ENCODE measurements around the gene ARHGAP18.

The ARHGAP18 gene

DNA sequence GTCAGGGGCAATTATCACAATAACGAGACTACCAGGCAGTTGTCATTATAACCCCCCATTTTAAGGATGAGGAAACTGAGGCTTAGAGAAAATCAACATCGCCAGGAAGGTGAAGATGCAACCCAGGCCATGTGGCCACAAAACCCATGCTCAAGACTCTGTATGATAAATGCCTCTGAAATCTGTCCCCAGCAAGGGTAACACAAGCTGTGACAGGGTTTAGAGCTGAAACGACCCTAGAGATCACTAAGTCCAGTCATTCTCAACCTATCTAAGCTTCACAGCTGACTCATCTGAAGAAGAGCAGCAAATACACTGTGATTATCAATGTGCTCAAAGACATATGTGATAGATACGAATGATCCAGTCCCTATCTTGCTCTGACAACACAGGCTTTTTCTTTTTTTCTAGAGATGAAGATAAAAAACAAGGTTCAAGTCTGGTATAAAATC is 47.0 kb downstream of the ARHGAP18 start:
- no peak for FAIRE-seq

DNA sequence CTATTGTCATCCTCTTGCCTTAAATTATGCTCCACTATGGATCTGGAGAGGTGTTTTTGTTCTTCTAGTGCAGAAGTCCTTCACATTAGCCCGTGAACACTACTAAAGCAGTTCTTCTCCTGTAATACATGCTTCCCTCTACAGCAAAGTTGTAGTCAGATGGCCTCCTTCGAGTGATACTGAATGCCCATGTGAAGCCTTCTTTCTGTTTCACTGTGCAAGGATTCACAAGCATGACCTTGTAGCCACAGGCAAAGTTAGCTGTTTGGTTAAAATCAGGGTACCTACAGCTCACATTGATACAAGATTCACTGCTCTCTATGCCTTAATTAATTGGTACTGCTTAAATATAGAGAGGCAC is 47.6 kb downstream of the ARHGAP18 start:
- FAIRE-seq, result no peak

DNA sequence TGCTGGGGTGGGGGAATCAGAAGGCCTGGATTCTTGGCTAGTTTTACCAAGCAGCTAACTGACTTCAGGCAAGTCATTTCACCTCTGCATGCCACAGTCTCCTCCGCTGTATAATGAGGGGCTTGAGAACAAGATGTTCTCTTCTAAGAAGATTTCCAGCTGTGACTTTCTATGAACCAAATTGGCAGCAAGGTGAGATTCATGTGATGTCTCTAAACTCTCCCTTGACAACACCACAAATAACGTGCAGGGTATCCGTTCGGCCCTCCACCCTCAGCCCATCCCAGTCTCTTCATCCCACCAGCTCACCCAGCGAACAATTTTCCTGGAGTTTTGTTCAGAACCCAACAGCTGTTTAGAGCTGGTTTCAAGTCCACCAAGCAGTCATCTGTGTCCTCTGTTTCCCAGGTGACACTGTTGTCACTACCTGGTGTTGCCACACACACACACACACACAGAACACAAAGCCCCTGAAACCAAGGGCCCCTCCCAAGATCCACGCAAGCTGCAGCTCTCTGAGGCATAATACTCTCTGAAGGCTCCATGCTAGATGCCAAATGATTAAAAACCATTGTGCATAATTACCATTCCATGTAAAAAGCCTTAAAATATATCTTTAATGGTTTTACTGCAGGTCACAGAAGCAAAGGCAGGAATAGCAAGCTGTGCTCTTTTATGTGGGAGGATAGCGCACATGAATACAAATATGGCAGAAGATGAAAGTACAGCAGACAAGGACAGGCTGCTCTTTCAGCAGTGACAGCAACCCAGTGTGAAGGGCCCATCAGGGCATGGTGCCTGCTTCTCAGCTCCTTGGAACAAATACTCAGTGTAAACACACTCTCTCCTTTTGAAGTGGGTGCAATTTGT is 48.2 kb downstream of the ARHGAP18 start:
- FAIRE-seq, result no peak

DNA sequence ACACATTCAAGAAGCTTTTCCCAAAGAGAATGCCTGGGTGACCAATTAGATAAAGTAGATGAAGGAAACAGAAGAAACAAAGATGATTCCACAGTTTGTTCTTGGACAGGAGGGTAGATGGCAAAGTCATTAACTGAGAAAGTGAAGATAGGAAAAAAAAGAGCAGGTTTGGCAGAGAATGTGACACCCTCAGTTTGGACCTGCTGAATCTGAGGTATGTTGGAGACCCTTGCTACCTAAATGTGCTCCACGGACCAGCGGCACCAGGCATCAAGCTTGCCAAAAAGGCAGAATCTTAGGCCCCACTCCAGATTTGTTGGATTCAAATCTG is 49.7 kb downstream of the ARHGAP18 start:
- no peak for FAIRE-seq

DNA sequence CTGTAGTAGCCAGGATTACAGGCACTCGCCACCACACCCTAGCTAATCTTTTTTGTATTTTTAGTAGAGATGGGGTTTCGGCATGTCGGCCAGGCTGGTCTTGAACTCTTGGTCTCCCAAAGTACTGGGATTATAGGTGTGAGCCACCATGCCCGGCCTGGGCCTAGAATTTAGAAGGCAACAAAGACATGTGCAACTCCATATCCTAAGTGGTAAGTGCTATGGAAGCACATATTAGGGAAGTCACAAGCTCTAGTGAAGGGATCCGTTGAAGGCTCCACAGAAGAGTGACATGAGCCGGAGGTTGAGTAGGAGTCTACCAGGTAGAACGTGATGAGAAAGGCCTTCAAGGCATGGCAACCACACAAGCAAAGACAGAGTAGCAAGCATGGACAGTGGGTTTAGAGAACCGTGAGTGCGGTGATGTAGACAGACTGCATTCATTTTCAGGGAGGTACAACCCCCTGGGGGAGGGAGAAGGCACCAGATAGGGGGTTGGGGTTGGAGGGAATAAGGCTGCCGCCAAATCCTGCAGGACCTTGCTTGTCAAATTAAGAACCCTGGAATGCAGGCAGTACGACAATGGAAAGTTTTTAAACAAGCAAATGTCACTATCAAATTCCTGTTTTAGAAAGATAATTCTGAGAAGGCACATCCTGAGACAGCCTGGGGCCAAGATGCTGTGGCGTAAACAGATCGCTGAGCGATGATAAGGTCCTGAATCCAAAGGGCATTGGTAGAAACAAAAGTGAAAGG is 50.2 kb downstream of the ARHGAP18 start:
- no peak for FAIRE-seq

DNA sequence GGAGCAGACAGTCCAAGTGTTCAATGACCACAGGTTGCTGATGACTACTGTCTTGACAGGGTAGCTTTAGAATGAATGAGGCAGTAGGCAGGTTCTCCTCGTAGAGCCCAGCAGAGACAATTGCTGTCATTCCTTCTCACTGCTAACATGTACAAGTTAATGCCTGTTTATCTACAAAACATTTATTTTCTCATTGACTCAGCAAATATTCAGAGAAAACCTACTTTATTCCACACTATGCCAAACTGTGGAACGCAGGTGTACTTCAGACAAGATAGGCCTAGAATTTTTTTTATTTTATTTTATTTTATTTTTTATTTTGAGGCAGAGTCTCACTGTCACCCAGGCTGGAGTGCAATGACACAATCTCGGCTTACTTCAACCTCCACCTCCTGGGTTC is 50.8 kb downstream of the ARHGAP18 start:
- no peak for FAIRE-seq

DNA sequence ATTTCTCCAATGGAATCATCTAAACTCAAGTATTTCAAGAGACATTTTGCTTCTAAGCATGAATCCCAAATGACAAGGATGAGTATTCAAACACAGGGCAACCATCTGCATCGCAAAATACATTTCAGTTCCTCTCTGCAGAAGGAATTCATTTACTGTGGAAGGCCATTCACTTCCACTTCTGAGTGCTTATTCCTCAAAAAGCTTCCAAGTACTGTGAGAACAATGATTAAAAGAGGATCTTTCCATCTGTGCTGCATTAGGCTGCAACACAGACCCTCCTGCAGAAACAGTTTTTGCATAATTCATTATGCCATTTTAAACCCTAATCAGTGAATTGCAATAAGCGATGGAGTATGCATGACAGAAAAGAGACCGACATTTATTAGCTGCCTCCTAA is 52.5 kb downstream of the ARHGAP18 start:
- FAIRE-seq, result no peak

DNA sequence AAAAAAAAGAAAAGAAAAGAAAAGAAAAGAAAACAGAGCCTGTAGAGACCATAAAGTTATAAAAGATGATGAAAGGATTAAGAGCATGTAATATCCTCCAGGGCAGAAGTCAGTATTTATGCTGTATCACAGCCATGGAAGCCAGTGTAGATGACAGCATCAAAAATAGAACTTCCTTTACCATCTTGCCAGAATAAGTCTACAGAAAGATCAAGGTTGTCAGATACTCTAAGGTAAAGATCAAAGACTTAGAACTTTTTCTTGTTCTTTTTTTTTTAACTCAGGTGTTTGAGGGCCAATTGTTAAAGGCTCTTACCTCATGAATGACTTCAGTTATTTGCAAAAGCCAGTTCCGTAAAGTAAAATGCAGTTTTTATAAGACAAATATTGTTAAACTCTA is 54.6 kb downstream of the ARHGAP18 start:
- FAIRE-seq, result no peak

DNA sequence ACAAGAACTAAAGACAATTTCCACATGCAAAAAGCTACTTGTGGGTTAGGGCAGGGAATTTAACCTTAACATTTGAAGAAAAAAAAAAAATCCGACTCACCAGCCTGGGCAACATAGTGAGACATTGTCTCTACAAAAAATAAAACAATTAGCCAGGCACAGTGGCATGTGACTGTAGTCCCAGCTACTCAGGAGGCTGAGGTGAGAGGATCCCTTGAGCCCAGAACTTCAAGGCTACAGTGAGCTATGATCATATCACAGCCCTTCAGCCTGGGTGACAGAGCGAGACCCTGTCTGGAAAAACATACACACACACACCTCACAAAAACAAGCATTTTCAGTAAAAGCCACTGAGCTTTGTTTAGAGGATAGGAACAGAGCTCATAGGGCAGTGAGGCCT is 56.2 kb downstream of the ARHGAP18 start:
- FAIRE-seq, result no peak

DNA sequence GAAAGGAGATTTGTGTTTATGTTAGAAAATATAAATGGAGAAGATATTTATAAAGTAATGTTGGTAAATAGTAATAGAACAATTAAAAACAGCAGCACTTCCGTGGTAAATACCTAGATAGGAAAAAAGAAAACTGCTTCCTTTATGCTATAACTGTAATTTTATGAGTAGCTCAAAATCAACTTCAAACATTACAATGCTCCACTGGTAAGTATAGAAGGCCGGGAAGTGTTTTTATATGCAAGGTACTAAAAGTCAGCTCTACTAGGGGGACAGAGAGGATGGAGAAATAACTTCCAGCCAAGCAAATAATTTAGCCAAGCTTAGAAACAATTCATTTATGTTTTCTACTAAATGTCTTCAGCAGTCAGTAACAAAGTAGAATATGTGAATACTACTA is 56.7 kb downstream of the ARHGAP18 start:
- FAIRE-seq, result no peak

DNA sequence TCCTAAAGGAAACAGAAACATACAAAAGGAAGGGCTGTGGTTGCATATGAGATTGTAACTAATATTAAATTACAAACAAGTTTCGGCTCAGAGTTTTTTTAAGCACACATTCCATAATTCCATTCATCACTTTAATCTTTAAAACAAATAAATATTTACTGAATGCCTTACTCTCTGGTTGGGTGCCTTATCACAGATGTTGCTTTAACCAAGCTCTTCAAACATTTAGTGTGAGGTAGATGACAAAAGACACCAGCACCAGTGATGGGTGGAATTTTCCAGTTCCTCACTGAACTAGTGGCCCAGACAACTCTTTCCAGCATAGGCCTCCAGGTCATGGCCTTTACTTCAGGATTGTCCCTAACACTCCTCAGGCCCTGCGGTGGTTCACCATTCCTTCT is 58.7 kb downstream of the ARHGAP18 start:
- no peak for FAIRE-seq

DNA sequence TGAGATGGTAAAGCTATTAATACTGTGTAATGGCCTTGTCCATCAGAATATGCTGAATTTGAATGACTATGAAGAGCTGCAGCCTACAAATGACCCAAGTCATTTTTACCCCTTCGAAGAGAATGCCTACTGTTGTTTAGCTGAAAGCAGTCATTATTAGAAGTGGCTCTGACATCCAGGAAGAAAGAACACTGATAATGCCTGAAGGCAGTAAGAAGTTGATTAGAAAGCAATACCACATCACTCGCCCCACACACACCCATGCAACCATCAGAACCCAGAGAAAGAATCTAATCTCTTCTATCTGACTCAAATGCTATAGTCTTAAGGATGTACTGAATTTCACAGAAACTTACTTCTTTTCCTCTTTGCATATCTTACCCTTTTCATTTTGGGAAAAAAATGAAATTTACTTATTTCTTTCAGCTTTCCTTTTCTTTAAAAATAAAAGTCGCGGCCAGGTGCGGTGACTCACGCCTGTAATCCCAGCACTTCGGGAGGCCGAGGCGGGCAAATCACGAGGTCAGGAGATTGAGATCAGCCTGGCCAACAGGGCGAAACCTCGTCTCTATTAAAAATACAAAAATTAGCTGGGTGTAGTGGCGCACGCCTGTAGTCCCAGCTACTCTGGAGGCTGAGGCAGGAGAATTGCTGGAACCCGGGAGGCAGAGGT is 61.0 kb downstream of the ARHGAP18 start:
- no peak for FAIRE-seq

DNA sequence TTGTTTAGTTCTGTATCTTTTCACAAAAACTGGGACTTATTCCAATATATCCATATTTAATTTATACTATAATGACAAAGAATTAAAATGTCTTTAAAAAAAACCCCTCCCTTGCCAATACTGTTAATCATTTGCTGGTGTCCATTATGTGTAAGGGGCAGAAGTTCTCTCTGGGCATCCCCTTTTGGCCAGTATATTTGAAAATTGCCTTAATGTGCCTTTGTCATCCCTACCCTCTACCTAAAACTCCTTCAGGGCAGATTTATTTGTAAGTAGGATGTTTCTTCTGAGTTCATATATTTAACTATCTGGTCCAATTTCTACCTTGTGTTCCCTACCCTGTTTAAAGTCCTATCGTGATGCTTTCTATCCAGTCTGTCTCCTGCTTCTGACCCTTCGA is 62.9 kb downstream of the ARHGAP18 start:
- no peak for FAIRE-seq

DNA sequence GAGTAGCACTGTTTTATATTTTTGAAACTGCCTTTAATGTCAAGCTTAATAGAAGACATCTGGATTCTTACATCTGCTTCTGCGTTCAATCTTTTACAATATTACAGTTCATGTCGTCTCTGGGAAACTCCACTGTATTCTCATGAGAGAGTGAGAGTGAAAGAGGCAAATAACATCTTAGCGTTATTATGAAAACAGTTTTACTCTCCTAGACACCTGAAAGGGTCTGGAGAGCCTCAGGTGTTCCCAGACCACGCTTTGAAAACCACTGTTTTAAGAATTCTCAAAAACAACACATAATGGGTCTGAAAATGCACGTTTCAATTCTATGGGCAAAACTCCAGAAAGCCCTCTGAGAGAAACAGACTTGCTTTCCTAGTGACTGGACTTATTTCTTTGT is 63.3 kb downstream of the ARHGAP18 start:
- FAIRE-seq, result no peak

DNA sequence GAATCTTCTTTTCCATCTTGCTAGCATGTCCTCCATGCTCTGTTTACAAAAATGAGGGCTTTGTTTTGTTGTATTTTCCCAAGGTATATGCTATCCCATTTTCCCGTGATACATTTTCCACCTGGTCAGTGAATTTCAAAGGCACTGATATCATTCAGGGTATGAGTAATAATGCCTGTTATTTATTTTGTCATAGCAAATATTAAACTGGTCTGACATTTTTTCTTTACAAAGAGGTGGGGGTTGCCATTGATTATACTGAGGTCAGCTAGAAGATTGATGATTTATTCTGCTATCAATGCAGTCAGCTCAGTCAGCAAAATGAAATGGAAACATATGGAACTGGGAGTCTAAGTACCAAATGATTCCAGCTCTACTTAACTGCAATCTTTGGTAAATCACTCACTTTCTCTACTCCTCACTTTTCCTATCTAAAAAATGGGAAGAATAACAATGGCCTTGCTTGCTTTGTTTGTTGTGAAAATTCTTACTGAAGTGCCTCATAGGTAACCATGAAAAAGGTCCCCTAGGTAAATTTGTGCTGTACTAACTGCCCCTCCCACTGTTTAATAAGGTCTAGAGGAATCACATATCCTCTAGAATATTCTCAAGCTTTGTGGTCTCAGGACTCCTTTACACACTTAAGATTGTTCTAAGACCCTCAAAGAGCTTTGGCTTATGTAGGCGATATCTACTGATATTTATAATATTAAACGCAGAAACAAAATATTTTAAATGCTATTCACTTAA is 64.0 kb downstream of the ARHGAP18 start:
- no peak for FAIRE-seq

DNA sequence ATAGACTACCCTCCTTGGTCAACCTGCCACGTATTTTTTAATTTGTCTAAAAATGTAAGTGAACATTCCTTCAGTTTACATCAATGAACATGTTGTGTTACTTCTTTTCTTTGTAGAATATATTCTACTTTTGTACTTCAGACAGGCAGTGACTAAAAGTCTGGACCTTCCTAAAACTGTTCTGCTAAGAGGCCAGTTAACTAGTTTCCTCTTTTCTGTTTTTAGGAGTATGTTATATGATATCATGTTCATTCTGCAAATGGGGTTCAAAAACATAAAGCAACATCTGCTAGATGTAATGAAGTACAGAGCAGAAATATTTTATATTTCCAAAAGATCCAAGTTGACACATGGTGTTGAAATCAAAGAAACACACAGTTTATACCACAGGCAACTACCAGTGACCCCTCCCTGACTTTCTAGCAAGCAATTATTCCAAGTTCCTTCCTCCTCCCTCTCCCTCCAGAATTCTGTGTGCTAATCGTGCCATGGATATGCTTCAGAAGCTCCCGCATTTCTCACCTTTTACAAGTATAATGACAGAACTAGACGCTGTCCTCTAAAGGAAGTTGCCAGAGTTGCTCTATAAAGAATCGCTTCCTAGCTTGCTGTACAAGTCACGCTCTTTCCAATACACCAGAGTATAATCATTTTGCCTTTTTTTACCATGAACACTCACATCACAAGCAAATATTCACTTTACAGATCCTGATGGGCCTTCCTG is 64.7 kb downstream of the ARHGAP18 start:
- FAIRE-seq, result no peak

DNA sequence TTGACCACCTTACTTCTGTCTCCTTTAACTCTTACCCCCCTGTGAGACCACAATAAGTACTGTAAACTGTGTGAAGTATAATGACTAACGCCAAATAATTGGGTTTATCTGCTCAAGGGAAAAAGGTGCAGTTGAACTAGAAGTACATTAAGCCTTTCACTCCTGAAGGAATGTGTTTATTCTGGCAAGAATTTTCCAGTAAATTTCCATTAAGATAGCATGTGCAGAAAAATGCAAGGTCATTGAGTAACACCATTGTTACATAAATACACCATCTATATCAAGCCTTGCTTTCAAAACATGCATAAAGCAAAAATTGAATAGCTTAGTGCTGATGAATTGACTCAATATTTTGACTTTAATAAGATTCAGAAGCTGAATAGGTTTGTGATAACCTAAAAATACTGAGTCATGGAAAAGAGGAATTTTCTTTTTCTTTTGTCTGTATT is 65.4 kb downstream of the ARHGAP18 start:
- no peak for FAIRE-seq

DNA sequence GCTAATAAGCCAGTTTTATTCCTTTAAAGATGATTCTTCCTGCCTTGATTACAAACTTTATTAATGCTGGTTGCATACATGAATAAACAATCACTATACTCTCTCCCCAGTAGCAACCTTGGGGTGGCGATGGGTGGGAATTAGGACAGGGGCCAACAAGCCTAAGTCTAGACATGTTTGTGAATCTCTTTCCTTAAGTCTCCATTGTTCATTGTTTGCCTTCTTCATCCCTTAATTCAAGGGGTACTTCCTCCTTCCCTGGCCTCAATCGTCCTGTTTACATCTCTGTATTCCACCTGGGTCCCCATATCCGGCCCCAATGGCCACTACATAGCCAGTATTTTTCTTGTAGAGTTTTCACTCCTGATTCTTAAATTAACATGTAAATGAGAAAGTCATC is 66.0 kb downstream of the ARHGAP18 start:
- FAIRE-seq, result no peak

DNA sequence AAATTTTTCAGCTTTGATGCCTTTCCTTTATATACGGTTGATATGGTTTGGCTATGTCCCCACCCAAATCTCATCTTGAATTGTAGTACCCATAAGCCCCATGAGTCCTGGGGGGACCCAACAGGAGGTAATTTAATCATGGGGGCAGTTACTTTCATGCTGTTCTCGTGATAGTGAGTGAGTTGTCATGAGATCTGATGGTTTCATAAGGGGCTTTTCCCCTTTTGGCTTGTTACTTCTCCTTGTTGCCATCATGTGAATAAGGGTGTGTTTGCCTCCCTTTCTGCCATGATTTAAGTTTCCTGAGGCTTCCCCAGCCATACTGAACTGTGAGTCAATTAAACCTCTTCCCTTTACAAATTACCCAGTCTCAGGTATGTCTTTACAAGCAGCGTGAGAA is 66.8 kb downstream of the ARHGAP18 start:
- FAIRE-seq, result no peak

DNA sequence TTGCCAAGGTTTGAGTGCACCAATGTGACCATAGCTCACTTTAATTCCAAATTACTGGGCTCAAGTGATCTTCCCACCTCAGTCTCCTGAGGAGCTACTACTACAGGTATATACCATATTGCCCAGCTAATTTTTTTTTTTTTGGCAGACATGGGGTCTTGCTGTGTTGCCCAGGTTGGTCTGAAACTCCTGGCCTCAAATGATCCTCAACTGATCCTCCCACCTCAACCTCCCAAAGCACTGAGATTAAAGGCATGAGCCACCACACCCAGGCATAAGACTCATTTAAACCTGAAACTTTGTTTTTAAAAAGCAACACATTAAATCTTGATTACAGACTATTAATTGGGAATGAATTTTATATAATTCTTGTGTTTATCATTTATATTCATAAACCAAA is 67.7 kb downstream of the ARHGAP18 start:
- FAIRE-seq, result no peak

DNA sequence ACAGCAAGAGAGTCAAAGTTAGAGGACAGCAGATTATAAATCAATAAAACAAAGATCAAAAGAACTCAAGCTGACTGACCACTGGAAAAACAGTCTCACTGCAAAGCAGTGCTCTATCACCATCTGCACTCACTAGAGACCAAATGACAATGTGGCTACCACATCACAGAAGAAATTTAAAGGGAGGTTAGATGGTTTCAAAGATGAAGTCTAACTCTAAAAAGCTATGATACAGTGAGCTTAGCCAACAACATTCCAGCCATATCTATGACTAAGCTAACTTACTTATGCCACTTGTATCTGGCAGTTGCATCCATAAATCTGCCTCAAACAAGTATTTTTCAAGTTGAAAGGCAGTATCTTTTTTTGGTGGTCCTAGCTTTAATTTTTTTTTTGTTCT is 68.6 kb downstream of the ARHGAP18 start:
- FAIRE-seq, result no peak

DNA sequence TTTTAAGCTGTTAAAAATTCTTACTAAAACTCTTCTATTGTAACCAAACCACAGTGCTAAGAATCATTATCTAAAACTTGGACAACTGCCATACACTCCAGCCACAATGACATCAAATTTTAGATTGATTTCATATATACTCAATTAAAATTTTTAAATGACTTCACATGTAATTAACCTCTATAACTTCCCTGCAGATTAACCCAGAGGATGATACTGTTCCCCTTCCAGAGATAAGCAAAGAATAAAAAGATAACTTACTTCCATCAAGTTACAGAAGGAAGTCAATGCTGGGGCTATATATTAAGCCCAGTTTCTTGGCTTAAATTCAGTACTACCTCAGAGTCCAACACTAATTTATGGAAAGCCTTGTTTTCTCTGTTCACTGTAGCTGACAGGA is 71.3 kb downstream of the ARHGAP18 start:
- FAIRE-seq, result no peak

All from A204.1 (cell line).